OCI-LY1 (cell line): ENCODE results near the gene CACNA1D.

ENCODE experiments used
- H2AFZ ChIP-seq: fragments of 200-600 bp; sonication (generic), shearing (Covaris generic); 2 replicates; pipeline ENCODE4 v1.6.0; 2014; ENCODE audit warnings: antibody characterized with exemption, mild to moderate bottlenecking, low read length
- H3F3A ChIP-seq: fragments of 200-600 bp; sonication (generic), shearing (Covaris generic); 2 replicates; pipeline ENCODE4 v1.6.0; 2014; ENCODE audit warnings: mild to moderate bottlenecking, antibody characterized with exemption, low read length, moderate library complexity; ENCODE audit not compliant: insufficient read depth
- H3K27ac ChIP-seq: fragments of 200-600 bp; sonication (generic); 2 replicates; pipeline ENCODE4 v1.5.1; 2014; ENCODE audit warnings: low read length, mixed run types, mild to moderate bottlenecking, low read depth; ENCODE audit not compliant: poor library complexity, severe bottlenecking
- H3K27me3 ChIP-seq: fragments of 200-600 bp; sonication (generic); 2 replicates; pipeline ENCODE4 v1.6.0; 2014; ENCODE audit warnings: antibody characterized with exemption, mild to moderate bottlenecking, low read length, moderate library complexity; ENCODE audit not compliant: insufficient read depth
- H3K36me3 ChIP-seq: fragments of 200-600 bp; sonication (generic); 2 replicates; pipeline ENCODE4 v1.6.1; 2014; ENCODE audit warnings: mild to moderate bottlenecking, antibody characterized with exemption, low read length, moderate library complexity, mixed read lengths; ENCODE audit not compliant: insufficient read depth
- H3K4me1 ChIP-seq: fragments of 200-600 bp; sonication (generic); 2 replicates; pipeline ENCODE4 v1.5.1; 2014; ENCODE audit warnings: mild to moderate bottlenecking, low read length, moderate library complexity; ENCODE audit not compliant: insufficient read depth, severe bottlenecking
- H3K4me2 ChIP-seq: fragments of 200-600 bp; sonication (generic), shearing (Covaris generic); 2 replicates; pipeline ENCODE4 v1.6.1; 2014; ENCODE audit warnings: low read length
- H3K4me3 ChIP-seq: fragments of 200-600 bp; sonication (generic); 2 replicates; pipeline ENCODE4 v1.5.1; 2014; ENCODE audit warnings: low read length, low read depth, mild to moderate bottlenecking, mixed read lengths; ENCODE audit not compliant: poor library complexity, severe bottlenecking
- H3K79me2 ChIP-seq: fragments of 200-600 bp; shearing (Covaris generic); 2 replicates; pipeline ENCODE4 v1.6.1; 2016; ENCODE audit warnings: mixed run types, low read length, mixed read lengths; ENCODE audit not compliant: insufficient read depth
- H3K9ac ChIP-seq: fragments of 200-600 bp; sonication (generic), shearing (Covaris generic); 2 replicates; pipeline ENCODE4 v1.6.1; 2014; ENCODE audit warnings: mild to moderate bottlenecking, low read length, mixed read lengths
- H3K9me2 ChIP-seq: fragments of 200-600 bp; sonication (generic), shearing (Covaris generic); 2 replicates; pipeline ENCODE4 v1.6.1; 2014; ENCODE audit warnings: low read depth, mild to moderate bottlenecking, low read length, mixed read lengths
- H3K9me3 ChIP-seq: fragments of 200-600 bp; shearing (Covaris generic); 2 replicates; pipeline ENCODE4 v1.6.1; 2014; ENCODE audit warnings: low read length, mixed read lengths
- H4K20me1 ChIP-seq: fragments of 200-600 bp; sonication (generic), shearing (Covaris generic); 2 replicates; pipeline ENCODE4 v1.6.0; 2016; ENCODE audit warnings: mild to moderate bottlenecking, low read length; ENCODE audit not compliant: insufficient read depth
- EZH2 ChIP-seq: fragments of 200-600 bp; sonication (generic), shearing (Covaris generic); IDR thresholded peaks from 2 replicates; pipeline ENCODE4 v1.8.0; 2017; ENCODE audit warnings: borderline replicate concordance, mixed run types, mild to moderate bottlenecking, antibody characterized with exemption, low read length, moderate library complexity, mixed read lengths
- TF ChIP-seq, protein P1 (sequence below): fragments of 200-600 bp; sonication (generic), shearing (Covaris generic); IDR thresholded peaks from 2 replicates; pipeline ENCODE4 v1.5.1; 2017; ENCODE audit warnings: mild to moderate bottlenecking, antibody characterized with exemption, low read length, moderate library complexity, mixed read lengths

The CACNA1D gene

GRCh38 chr3:53818221-53819162 is 324.1 kb downstream of the CACNA1D start:
- no peak overlapping the region for H3K27ac ChIP-seq
- H3K4me1 ChIP-seq, result no peaks in the 10 kb centered on the region
- H3K79me2 ChIP-seq, result no peaks in the 10 kb centered on the region
- H3K9me2 ChIP-seq, result no peaks in the 10 kb centered on the region
- TF ChIP-seq, protein P1, sequence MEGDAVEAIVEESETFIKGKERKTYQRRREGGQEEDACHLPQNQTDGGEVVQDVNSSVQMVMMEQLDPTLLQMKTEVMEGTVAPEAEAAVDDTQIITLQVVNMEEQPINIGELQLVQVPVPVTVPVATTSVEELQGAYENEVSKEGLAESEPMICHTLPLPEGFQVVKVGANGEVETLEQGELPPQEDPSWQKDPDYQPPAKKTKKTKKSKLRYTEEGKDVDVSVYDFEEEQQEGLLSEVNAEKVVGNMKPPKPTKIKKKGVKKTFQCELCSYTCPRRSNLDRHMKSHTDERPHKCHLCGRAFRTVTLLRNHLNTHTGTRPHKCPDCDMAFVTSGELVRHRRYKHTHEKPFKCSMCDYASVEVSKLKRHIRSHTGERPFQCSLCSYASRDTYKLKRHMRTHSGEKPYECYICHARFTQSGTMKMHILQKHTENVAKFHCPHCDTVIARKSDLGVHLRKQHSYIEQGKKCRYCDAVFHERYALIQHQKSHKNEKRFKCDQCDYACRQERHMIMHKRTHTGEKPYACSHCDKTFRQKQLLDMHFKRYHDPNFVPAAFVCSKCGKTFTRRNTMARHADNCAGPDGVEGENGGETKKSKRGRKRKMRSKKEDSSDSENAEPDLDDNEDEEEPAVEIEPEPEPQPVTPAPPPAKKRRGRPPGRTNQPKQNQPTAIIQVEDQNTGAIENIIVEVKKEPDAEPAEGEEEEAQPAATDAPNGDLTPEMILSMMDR, result no peak
- no peak for TF ChIP-seq EZH2
- no peaks in the 10 kb centered on the region for H3F3A ChIP-seq
- no peaks in the 10 kb centered on the region for H3K36me3 ChIP-seq
- H3K4me3 ChIP-seq, result no peak overlapping the region
- no peak overlapping the region for H2AFZ ChIP-seq
- no peaks in the 10 kb centered on the region for H4K20me1 ChIP-seq
- H3K9me3 ChIP-seq, result no peaks in the 10 kb centered on the region
- no peaks in the 10 kb centered on the region for H3K27me3 ChIP-seq
- no peak overlapping the region for H3K9ac ChIP-seq
- H3K4me2 ChIP-seq, result no peak overlapping the region

DNA sequence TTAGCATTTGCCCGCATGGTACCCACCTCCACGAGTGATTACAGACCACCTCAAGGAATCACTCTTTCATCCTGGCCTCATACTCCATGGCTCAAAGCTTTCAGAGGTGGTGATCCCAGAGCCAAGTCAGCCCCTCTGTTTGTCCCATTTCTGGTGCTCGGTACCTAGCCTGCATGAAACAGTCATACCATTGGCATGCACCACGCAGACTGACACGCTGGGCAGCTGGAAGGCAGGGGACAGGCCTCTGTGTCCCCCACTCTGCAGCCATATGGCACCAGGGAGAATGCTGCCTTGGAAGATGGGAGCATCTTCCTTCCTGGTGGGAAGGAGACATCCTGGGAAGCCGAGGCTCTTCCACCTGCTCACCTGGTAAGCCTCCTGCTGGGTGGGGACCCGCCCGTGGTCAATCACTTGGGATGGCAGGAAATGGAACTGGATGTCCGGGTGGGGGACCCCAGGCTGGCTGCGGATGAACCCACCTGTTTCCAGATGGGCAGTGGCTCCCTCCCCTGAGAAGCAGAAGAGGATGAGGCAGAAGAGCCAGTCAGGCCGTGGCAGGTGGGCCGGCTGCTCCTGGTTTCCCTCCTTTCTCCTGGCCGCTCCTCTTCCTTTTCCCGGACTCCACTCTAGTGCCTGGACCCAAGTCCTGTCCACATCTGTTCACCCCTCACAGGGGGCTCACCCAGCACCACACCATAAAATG is 324.9 kb downstream of the CACNA1D start:
- Histone ChIP-seq H3K27me3 (no peaks in the 10 kb centered on the region), H2AFZ (no peak overlapping the region)

GRCh38 chr3:53820084-53820483 is 325.7 kb downstream of the CACNA1D start:
- Histone ChIP-seq H3K79me2 (no peaks in the 10 kb centered on the region), H3K27me3 (no peaks in the 10 kb centered on the region), H4K20me1 (no peaks in the 10 kb centered on the region), H3K4me1 (no peaks in the 10 kb centered on the region), H3K4me3 (no peak overlapping the region), H3K36me3 (no peaks in the 10 kb centered on the region), H3K9me3 (no peaks in the 10 kb centered on the region), H3K9ac (no peak overlapping the region), H3K9me2 (no peaks in the 10 kb centered on the region), H3F3A (no peaks in the 10 kb centered on the region), H2AFZ (no peak overlapping the region), H3K27ac (no peak overlapping the region), H3K4me2 (no peak overlapping the region)
- TF ChIP-seq EZH2, result no peak
- TF ChIP-seq, protein P1, result no peak

More for the DNA sequence above, 324.9 kb downstream of the CACNA1D start:
- H3K36me3 ChIP-seq, result no peaks in the 10 kb centered on the region
- no peak overlapping the region for H3K9ac ChIP-seq
- no peak overlapping the region for H3K4me3 ChIP-seq
- no peak overlapping the region for H3K4me2 ChIP-seq
- no peak overlapping the region for H3K27ac ChIP-seq
- no peaks in the 10 kb centered on the region for H4K20me1 ChIP-seq
- no peaks in the 10 kb centered on the region for H3K79me2 ChIP-seq
- no peak for TF ChIP-seq EZH2
- TF ChIP-seq, protein P1, result no peak
- no peaks in the 10 kb centered on the region for H3K4me1 ChIP-seq
- H3K9me2 ChIP-seq, result no peaks in the 10 kb centered on the region
- H3F3A ChIP-seq, result no peaks in the 10 kb centered on the region
- H3K9me3 ChIP-seq, result no peaks in the 10 kb centered on the region
